Sigmoid colon (tissue), 7 donors: ENCODE results near the gene TNRC18. TPM values are rescaled to one million over a fixed set of nuclear protein-coding genes. Genes with fewer than 3 reads are reported as not detected.
"Not testable (repeated sequence)": the region's sequence is repeated elsewhere in the genome, so short reads cannot be mapped to it uniquely, and the experiment has no call there.

Source experiments
- DNase-seq: peaks from one replicate; pipeline ENCODE4 v3.0.0-alpha.2; 2019
- H3K27ac ChIP-seq, 4 donors: fragments of 200-600 bp; sonication (generic); one replicate each; pipeline ENCODE4 v1.5.1; 2016 to 2019; ENCODE audit warnings: mild to moderate bottlenecking in 1 of 4
- H3K27me3 ChIP-seq, 3 donors: fragments of 200-600 bp; sonication (generic); one replicate each; pipeline ENCODE4 v1.5.1; 2019; ENCODE audit warnings: mild to moderate bottlenecking in 1 of 3
- H3K36me3 ChIP-seq, 4 donors: fragments of 200-600 bp; sonication (generic); one replicate each; pipeline ENCODE4 v1.5.1; 2016 to 2019
- H3K4me1 ChIP-seq, 4 donors: fragments of 200-600 bp; sonication (generic); one replicate each; pipeline ENCODE4 v1.5.1; 2017 to 2019
- H3K4me3 ChIP-seq, 4 donors: fragments of 200-600 bp; sonication (generic); one replicate each; pipeline ENCODE4 v1.5.1; 2017 to 2019; ENCODE audit warnings: mild to moderate bottlenecking in 2 of 4, moderate library complexity in 1 of 4
- H3K9me3 ChIP-seq, 4 donors: fragments of 200-600 bp in 3 of 4; sonication (generic) in 3 of 4; one replicate each; pipeline versions ENCODE4 v1.5.1 to v1.6.1; 2013 to 2019
- EP300 ChIP-seq, 4 donors: sonication (generic); formaldehyde crosslinking; IDR thresholded peaks; one replicate each; pipeline ENCODE4 v1.6.1; 2017; ENCODE audit warnings: antibody characterized with exemption in 4 of 4
- POLR2A ChIP-seq, 2 donors: fragments of 450-650 bp; IDR thresholded peaks; one replicate each; pipeline ENCODE4 v1.6.1; 2016; ENCODE audit warnings: antibody characterized with exemption in 2 of 2, mild to moderate bottlenecking in 2 of 2, moderate library complexity in 2 of 2
- POLR2AphosphoS5 ChIP-seq, 4 donors: sonication (generic); formaldehyde crosslinking; IDR thresholded peaks; one replicate each; pipeline ENCODE4 v1.6.1; 2017; ENCODE audit warnings: antibody characterized with exemption in 4 of 4
- WGBS, 2 donors: extraction: QIAGEN DNeasy Blood & Tissue Kit; methylation state at CpG; one replicate each; pipeline ENCODE4 v1.1.7; 2013; 5-methylcytosine and 5-hydroxymethylcytosine counted together
- intact Hi-C: fragments of 100-400 bp; cut with DNase I; formaldehyde crosslinking; loops from one replicate; pipeline ENCODE4 v1.15.1; 2023
- polyA plus RNA-seq, 3 donors: library from polyadenylated mRNA; stranded (reverse); fragments of 200-250 nt; gene quantifications; one replicate each; pipeline ENCODE4 v1.2.3, GENCODE V29; 2013
- total RNA-seq, 4 donors: library from RNA; depleted of rRNA; stranded (reverse); fragments of >200 nt; gene quantifications; one replicate each; pipeline ENCODE4 v1.1.0, GENCODE V29; 2016
- TF ChIP-seq, protein P1 (sequence below), 4 experiments: fragments of 450-650 bp in 3 of 4; fragments of 200-600 bp in 1 of 4; IDR thresholded peaks; one replicate each; pipeline ENCODE4 v1.5.1; 2016 to 2019; ENCODE audit warnings: antibody characterized with exemption in 4 of 4, mild to moderate bottlenecking in 3 of 4, moderate library complexity in 2 of 4
- donor health status: healthy with polysubstance abuse.
- donor health status: Bipolar disorder and iron deficiency.
- donor health status: healthy.

The TNRC18 gene, protein sequence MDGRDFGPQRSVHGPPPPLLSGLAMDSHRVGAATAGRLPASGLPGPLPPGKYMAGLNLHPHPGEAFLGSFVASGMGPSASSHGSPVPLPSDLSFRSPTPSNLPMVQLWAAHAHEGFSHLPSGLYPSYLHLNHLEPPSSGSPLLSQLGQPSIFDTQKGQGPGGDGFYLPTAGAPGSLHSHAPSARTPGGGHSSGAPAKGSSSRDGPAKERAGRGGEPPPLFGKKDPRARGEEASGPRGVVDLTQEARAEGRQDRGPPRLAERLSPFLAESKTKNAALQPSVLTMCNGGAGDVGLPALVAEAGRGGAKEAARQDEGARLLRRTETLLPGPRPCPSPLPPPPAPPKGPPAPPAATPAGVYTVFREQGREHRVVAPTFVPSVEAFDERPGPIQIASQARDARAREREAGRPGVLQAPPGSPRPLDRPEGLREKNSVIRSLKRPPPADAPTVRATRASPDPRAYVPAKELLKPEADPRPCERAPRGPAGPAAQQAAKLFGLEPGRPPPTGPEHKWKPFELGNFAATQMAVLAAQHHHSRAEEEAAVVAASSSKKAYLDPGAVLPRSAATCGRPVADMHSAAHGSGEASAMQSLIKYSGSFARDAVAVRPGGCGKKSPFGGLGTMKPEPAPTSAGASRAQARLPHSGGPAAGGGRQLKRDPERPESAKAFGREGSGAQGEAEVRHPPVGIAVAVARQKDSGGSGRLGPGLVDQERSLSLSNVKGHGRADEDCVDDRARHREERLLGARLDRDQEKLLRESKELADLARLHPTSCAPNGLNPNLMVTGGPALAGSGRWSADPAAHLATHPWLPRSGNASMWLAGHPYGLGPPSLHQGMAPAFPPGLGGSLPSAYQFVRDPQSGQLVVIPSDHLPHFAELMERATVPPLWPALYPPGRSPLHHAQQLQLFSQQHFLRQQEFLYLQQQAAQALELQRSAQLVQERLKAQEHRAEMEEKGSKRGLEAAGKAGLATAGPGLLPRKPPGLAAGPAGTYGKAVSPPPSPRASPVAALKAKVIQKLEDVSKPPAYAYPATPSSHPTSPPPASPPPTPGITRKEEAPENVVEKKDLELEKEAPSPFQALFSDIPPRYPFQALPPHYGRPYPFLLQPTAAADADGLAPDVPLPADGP (N-terminal part only)
- 100 to 1,000 TPM in 1 of 4 donors, 10 to 100 TPM in 3; 32.5 to 187 (median 59.9) TPM for total RNA-seq
- polyA plus RNA-seq: 10 to 100 TPM; 12.6 to 61.8 (median 19.9) TPM

DNA sequence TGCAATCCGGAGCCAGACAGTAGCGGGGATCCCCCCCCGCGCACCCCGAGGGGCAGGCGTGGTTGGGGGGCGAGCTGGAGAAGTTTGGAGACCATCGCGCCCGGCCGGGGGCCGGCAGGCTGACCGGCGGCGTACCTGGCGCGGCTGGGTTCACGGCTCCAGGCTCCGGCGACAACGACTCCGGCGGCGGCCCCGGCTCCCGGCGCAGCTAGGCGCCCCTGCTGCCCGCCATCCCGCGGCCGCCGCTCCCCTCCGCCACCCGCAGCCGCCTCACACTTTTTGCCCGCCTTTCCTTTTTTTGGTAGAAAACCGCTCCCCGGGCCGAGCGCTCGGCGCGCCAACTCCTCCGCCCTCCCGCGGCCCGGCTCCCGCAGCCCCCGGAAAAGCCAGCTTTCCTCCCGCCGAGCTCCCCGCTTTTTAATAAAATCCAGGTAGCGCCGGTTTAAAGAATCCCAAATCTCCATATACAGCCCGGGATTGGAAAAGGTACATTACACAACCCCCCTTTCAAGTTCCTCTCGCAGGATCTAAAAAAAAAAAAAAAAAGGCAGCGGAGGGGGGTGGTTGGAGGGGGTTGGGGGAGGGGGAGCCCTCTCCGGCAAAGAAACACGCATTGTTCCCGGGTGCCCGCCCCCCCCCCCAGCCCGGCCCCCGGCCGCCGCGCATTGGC lies at the start of gene TNRC18:
Gene TNRC18, minus strand, starts transcription at position 529 of the 670 bp plus-strand sequence. CDS start 2,588 bp downstream, outside the sequence.
- Histone ChIP-seq H3K4me3 (peak within 1 kb of the TSS; percentile 84 to 96 (median 91)), H3K27me3 (no peaks in the 10 kb centered on the region), H3K36me3 (no peaks in the 10 kb centered on the region), H3K4me1 (peaks cover 2 to 23% (median 14%) of the 10 kb centered on the region in 4 donors), H3K9me3 (no peaks in the 10 kb centered on the region), H3K27ac (peak within 1 kb of the TSS; percentile 97 to 100 (median 100))
- TF ChIP-seq EP300 (IDR thresholded peaks at IDR 0.05): no peak
- peak in 1 of 4 donors; percentile 45 for TF ChIP-seq POLR2AphosphoS5 (IDR thresholded peaks at IDR 0.05)
- peak; percentile 35 to 51 for TF ChIP-seq POLR2A (IDR thresholded peaks at IDR 0.05)
- DNase-seq: peak; percentile 79
- 1% methylated on average over 67 of the region's 67 CpGs for WGBS, 2 donors
- intact Hi-C loops: loop anchor here (5.0 kb wide), 1 partner anchor 269 kb away; no protein-coding TSS in a partner anchor

DNA sequence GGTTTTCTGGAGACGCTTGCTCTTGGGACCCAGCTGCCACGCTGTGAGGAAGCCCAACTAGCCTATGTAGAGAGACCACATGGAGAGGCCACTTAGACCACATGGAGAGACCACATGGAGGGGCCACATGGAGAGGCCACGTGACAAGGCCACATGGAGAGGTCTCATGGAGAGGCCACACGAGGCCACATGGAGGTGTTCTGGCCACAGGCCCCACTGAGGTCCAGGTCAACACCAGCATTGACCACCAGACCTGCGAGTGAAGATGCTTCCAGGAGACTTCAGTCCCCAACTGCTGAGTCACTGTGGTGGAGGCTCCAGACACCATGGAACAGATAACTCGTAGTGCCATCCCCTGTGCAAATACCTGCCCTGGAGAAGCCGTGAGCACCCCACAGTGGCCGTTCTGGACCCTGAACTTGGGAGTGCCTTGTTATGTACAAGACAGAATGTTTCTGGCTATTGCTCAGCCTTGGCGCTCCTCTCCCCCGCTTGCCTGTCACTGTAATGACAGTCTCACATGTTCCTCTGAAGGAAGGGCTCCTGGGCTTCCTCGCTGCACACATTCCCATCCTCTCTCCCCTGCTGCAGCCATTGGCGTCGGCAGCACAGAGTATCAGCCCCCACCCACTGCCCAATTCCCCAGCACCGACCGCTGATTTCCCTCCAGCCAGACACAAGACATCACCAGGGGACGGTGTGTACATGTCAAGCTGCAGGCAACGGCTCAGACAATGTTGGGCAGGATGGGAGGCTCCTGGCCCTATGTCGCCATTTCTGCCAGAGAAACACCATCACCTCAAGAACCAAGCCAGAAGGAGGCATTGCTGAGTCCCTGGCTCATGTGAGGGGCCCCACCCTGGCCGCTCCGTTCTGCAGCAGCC lies 49.0 kb upstream of the TNRC18 start:
- Histone ChIP-seq H3K27ac (no peak overlapping the region), H3K9me3 (no peaks in the 10 kb centered on the region), H3K27me3 (no peaks in the 10 kb centered on the region), H3K4me1 (peaks cover 0 to 13% (median 5%) of the 10 kb centered on the region in 4 donors), H3K4me3 (no peak overlapping the region), H3K36me3 (no peaks in the 10 kb centered on the region)
- DNase-seq: no peak
- intact Hi-C loops: no loop called here
- TF ChIP-seq POLR2A (IDR thresholded peaks at IDR 0.05): no peak
- no peak for TF ChIP-seq EP300 (IDR thresholded peaks at IDR 0.05)
- TF ChIP-seq, protein P1, sequence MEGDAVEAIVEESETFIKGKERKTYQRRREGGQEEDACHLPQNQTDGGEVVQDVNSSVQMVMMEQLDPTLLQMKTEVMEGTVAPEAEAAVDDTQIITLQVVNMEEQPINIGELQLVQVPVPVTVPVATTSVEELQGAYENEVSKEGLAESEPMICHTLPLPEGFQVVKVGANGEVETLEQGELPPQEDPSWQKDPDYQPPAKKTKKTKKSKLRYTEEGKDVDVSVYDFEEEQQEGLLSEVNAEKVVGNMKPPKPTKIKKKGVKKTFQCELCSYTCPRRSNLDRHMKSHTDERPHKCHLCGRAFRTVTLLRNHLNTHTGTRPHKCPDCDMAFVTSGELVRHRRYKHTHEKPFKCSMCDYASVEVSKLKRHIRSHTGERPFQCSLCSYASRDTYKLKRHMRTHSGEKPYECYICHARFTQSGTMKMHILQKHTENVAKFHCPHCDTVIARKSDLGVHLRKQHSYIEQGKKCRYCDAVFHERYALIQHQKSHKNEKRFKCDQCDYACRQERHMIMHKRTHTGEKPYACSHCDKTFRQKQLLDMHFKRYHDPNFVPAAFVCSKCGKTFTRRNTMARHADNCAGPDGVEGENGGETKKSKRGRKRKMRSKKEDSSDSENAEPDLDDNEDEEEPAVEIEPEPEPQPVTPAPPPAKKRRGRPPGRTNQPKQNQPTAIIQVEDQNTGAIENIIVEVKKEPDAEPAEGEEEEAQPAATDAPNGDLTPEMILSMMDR (IDR thresholded peaks at IDR 0.05): no peak
- no peak for TF ChIP-seq POLR2AphosphoS5 (IDR thresholded peaks at IDR 0.05)
- WGBS, 2 donors: 95% methylated on average over 20 of the region's 20 CpGs

DNA sequence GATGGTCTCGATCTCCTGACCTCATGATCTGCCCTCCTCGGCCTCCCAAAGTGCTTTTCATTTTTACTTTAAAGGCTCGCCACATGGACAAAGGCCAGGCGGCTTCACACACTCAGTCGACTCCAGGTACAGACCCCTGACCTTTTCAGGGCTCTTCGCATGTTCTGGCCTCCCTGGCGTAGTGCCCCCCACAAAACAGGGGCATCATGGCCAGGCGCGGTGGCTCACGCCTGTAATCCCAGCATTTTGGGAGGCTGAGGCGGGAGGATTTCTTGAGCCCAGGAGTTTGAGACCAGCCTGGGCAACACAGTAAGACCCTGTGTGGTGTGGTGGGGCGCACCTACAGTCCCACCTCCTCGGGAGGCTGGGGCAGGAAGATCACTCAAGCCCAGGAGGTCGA lies 48.0 kb upstream of the TNRC18 start:
- DNase-seq: not testable (repeated sequence)
- WGBS, 2 donors: 90 to 94% methylated on average over 14 of the region's 14 CpGs

DNA sequence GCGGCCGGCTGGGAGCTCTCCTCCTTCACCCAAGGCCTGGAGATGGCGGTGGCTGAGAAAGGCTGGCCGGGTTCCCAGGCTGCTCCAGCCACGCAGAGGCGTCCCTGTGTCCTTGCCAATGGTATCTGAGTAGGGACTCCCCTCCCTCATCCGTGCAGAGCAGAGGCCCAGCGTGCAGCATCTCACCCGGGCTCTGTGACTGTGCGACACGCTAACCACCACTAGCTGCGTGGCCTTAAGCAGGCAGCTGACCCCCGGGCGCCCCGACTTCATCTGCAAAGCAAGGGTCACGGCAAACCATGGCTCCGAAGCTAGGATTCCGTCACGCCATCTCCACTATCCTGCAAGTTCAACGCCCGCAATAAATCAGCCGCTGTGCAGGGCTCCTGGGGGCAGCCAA lies 47.2 kb upstream of the TNRC18 start:
- DNase-seq: peak; percentile 84
- H3K36me3 ChIP-seq: no peaks in the 10 kb centered on the region
- WGBS, 2 donors: 85 to 87% methylated on average over 22 of the region's 22 CpGs
- no peaks in the 10 kb centered on the region for H3K9me3 ChIP-seq
- peak overlapping the region in 1 of 4 donors; percentile 7 for H3K27ac ChIP-seq
- peaks cover 0 to 11% (median 4%) of the 10 kb centered on the region in 4 donors for H3K4me1 ChIP-seq
- intact Hi-C loops: no loop called here
- TF ChIP-seq POLR2AphosphoS5 (IDR thresholded peaks at IDR 0.05): no peak
- TF ChIP-seq EP300 (IDR thresholded peaks at IDR 0.05): no peak
- H3K27me3 ChIP-seq: no peaks in the 10 kb centered on the region
- no peak overlapping the region for H3K4me3 ChIP-seq

More for the DNA sequence above, 48.0 kb upstream of the TNRC18 start:
- H3K4me3 ChIP-seq, intact Hi-C loops, H3K9me3 ChIP-seq, H3K36me3 ChIP-seq, H3K27ac ChIP-seq, H3K27me3 ChIP-seq: not testable (repeated sequence)
- peaks cover 0 to 11% (median 4%) of the 10 kb centered on the region in 4 donors for H3K4me1 ChIP-seq

DNA sequence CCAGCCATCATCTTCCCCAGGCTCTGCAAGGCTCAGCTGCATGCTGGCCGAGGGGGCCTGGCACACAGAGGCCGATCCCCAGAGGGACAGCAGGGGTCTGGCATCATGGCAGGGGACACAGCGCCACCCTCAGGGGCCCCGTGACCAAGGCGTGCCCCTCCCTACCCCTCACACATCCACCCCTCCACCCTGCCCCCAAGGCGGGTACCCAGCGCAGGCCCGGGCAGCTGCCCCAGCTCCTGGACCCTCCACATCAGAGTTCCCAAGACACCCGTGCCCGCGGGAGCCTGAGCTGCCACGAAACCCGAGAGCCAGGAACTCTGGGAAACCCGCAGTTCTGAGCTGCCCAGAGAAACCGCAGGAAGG lies 46.5 kb upstream of the TNRC18 start:
- intact Hi-C loops: no loop called here
- H3K36me3 ChIP-seq: no peaks in the 10 kb centered on the region
- H3K9me3 ChIP-seq: no peaks in the 10 kb centered on the region
- no peaks in the 10 kb centered on the region for H3K27me3 ChIP-seq
- no peak overlapping the region for H3K27ac ChIP-seq
- no peak for DNase-seq
- peaks cover 0 to 11% (median 4%) of the 10 kb centered on the region in 4 donors for H3K4me1 ChIP-seq
- WGBS, 2 donors: 86 to 88% methylated on average over 15 of the region's 15 CpGs
- no peak overlapping the region for H3K4me3 ChIP-seq
- TF ChIP-seq, protein P1 (IDR thresholded peaks at IDR 0.05): no peak
- TF ChIP-seq POLR2A (IDR thresholded peaks at IDR 0.05) (no peak), POLR2AphosphoS5 (IDR thresholded peaks at IDR 0.05) (no peak), EP300 (IDR thresholded peaks at IDR 0.05) (no peak)
